ENCODE measurements around the gene SCARB1. TPM values are rescaled to one million over a fixed set of nuclear protein-coding genes. Genes with fewer than 3 reads are reported as not detected.

The SCARB1 gene
- total RNA-seq, 1 experiment from 2014 or later, result 68.3 TPM

- Mint-ChIP-seq H3K9me3 (peaks cover 11% of the 10 kb centered on the region), H3K36me3 (peaks cover 9% of the 10 kb centered on the region; the same call in 1 of the 2 replicates), H3K4me3 (no peak overlapping the region), H3K27ac (0 out of 2 replicates have a peak overlapping the region, but pooled peaks have one; percentile 36), H3K4me1 (peaks cover 47% of the 10 kb centered on the region), H3K27me3 (ENCODE audit: low read depth) (no peaks in the 10 kb centered on the region)
- POLR2A ChIA-PET, result interaction anchor here (0.6 kb wide), 1 partner anchor 203 kb away, joined by 3 read pairs; no protein-coding TSS in a partner anchor
- CTCF ChIA-PET, result interaction anchor here (1.0 to 3.4 kb wide), 4 partner anchors 9 to 73 kb away, joined by 3 to 17 read pairs (median 5); no protein-coding TSS in a partner anchor
- ATAC-seq (peak; percentile 80), DNase-seq (ENCODE audit: low spot score) (peak; percentile 75)
- TF ChIP-seq NR1H2 (CRISPR knock-in tag; IDR thresholded peaks at IDR 0.05) (no peak), MAX (CRISPR knock-in tag; IDR thresholded peaks at IDR 0.05) (peak; percentile 70), CBFB (CRISPR knock-in tag; IDR thresholded peaks at IDR 0.05; ENCODE audit: low read depth) (0 out of 2 replicates have a peak, but pooled peaks have one; percentile 33), HMGXB4 (CRISPR knock-in tag; IDR thresholded peaks at IDR 0.05) (0 out of 2 replicates have a peak, but pooled peaks have one; percentile 28), CREM (CRISPR knock-in tag; IDR thresholded peaks at IDR 0.05) (peak; percentile 43; the same call in 1 of the 2 replicates), ZNF121 (CRISPR knock-in tag; IDR thresholded peaks at IDR 0.05) (peak; percentile 60), NFE2L1 (CRISPR knock-in tag; IDR thresholded peaks at IDR 0.05) (peak; percentile 58; the same call in 1 of the 2 replicates), MYBL2 (CRISPR knock-in tag; IDR thresholded peaks at IDR 0.05) (no peak), USF1 (CRISPR knock-in tag; IDR thresholded peaks at IDR 0.05) (peak; percentile 27; the same call in 1 of the 2 replicates), ATF6 (CRISPR knock-in tag; IDR thresholded peaks at IDR 0.05) (no peak), JUN (CRISPR knock-in tag; IDR thresholded peaks at IDR 0.05) (no peak), E2F1 (CRISPR knock-in tag; IDR thresholded peaks at IDR 0.05) (no peak), TP53 (CRISPR knock-in tag; IDR thresholded peaks at IDR 0.05) (peak; percentile 56; the same call in 1 of the 2 replicates), SP1 (CRISPR knock-in tag; conservative IDR thresholded peaks at IDR 0.05) (peak; percentile 61; the same call in 1 of the 2 replicates), USF2 (CRISPR knock-in tag; IDR thresholded peaks at IDR 0.05) (peak; percentile 72), ZNF423 (CRISPR knock-in tag; IDR thresholded peaks at IDR 0.05) (peak; percentile 65), CREB1 (CRISPR knock-in tag; IDR thresholded peaks at IDR 0.05) (no peak), PRDM15 (CRISPR knock-in tag; IDR thresholded peaks at IDR 0.05) (peak; percentile 57; the same call in 1 of the 2 replicates), FOXK1 (CRISPR knock-in tag; IDR thresholded peaks at IDR 0.05) (peak; percentile 59; the same call in 1 of the 2 replicates), FOXP1 (CRISPR knock-in tag; IDR thresholded peaks at IDR 0.05; ENCODE audit: borderline replicate concordance) (peak; percentile 71)
These were observed 30.0 kb downstream of the SCARB1 start for GRCh38 chr12:124833693-124834122.

Measured in WTC11 (cell line).